Adrenal gland (tissue), 5 donors: ENCODE data around the gene NEUROG2.
"Not testable (repeated sequence)": the region's sequence is repeated elsewhere in the genome, so short reads cannot be mapped to it uniquely, and the experiment has no call there.

Source experiments
- CTCF ChIP-seq, 6 experiments: fragments of 450-650 bp in 4 of 6; fragments of 200-600 bp in 2 of 6; sonication (generic) in 1 of 6; IDR thresholded peaks; 1 replicate in 5 of 6; 2 replicates in 1 of 6; pipeline versions ENCODE4 v1.5.1 to v1.8.0; 2016 to 2021; ENCODE audit warnings: antibody characterized with exemption in 6 of 6, mild to moderate bottlenecking in 2 of 6, moderate library complexity in 1 of 6
- POLR2A ChIP-seq, 2 donors: fragments of 450-650 bp; IDR thresholded peaks; one replicate each; pipeline ENCODE4 v1.6.1; 2017; ENCODE audit warnings: antibody characterized with exemption in 2 of 2, mild to moderate bottlenecking in 2 of 2, moderate library complexity in 1 of 2
- donor health status: DM: no; HTN: no; CAD: no.

GRCh38 chr4:112554271-112554670 lies 38.3 kb upstream of the NEUROG2 start:
- TF ChIP-seq CTCF, POLR2A (IDR thresholded peaks at IDR 0.05): not testable (repeated sequence)
